ENCODE measurements around the gene RGS14.
"Not testable (repeated sequence)": the region's sequence is repeated elsewhere in the genome, so short reads cannot be mapped to it uniquely, and the experiment has no call there.

The RGS14 gene

DNA sequence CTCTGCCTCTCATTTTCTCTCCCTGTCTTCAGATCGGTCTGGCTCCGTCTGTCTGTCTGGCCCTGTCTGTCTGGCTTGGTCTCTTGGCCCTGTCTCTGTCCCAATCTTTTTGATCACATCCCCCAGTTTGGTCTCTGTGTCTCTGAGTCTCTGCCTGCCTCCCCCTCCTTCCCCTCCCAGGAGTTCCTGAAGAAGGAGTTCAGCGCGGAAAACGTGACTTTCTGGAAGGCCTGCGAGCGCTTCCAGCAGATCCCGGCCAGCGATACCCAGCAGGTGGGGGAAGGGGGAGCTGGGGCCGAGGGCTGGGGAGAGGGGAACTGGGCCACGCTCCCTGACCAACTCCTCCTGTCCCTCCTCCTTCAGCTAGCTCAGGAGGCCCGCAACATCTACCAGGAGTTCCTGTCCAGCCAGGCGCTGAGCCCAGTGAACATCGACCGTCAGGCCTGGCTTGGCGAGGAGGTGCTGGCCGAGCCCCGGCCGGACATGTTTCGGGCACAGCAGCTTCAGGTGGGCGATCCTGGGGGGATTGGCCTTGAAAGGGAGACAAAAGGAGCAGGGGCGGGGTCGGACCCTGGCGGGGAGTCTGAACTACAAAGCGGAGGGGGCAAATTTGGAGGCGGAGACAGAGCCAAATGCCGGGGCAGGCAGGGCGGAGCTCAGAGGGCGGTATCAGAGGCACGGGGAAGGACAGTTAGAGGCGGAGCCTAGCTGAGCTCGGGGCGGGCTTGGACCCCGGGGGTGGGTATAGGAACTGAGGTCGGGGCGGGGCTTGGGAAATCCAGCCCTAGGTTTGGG, 9.0 kb downstream of the RGS14 start:
- peak; percentile 46 to 91 for DNase-seq

- DNase-seq, result no peak
Observed at GRCh38 chr5:177367323-177367848, 9.7 kb downstream of the RGS14 start.

DNA sequence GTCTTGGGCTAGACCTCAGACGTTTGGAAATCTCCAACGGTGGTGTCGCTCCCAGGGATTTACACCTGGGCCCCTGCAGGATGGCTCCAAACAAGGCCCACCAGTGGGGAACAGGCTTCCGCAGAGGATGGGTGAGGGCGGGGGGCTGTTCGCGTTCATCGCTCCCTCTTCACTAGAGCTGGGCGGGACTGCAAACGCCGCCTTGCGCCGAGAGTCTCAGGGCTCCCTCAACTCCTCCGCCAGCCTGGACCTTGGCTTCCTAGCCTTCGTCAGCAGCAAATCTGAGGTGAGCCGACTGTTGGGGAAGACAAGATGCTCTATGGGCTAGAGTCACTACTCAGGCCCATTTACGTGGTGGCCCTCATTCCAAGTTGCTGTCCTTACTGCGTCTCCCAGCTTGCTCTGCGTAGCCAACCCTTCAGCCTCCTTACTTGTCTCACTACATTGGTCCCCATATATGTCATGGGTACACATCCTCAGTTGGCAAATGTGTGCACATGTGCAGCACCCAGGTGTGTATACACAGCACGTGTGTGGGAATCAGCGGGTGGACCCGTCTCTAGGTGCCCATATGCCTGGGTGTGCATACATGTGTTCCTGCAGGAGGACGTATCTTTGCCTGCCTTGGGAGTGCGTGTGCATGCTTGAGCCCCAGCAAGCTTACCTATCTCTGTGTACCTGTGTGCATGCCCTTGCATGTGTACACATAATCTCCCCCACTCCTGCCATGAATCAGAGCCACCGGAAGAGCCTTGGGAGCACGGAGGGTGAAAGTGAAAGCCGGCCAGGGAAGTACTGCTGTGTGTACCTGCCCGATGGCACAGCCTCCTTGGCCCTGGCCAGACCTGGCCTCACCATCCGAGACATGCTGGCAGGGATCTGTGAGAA, 10.5 kb downstream of the RGS14 start:
- no peak for DNase-seq

- peak in 1 of 2 experiments; percentile 17 for DNase-seq
Observed at GRCh38 chr5:177368869-177369644, 11.3 kb downstream of the RGS14 start.

DNA sequence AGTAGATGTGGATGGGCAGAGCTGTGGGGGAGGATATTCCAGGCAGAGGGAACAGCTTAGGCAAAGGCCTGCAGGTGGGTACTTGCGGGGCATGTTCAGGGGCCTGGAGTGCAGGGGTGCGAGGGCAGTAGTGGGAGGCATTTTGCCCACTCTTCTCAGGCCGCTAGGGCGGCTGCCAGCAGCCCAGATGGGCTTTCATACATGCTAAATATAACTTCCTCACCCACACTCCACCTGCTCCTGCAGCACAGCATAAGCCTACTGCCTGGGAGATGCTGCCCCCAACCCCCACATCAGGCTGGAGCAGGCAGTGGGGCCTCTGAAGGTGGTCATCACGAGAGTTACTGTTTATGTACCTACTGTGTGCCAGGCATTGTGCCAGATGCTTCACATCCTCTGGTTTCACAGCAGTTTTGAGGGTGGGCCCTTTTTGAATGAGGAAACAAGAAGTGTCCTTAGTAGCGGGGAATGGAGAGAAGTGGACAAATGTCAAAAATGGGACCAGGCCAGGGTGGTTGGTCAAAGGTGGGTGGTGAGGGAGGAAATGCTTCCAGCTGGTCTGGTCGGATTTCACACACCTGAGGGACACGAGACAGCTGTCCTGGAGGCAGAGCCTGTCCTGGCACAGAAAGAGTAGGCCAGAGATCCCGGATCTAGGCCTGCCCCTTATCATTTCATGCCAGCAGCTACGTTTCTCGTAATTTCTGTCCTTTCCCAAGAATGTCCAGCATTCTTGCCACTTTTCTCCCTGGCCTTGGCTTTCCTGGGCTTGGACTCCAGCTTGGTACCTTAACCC, 12.1 kb downstream of the RGS14 start:
- no peak for DNase-seq

GRCh38 chr5:177370488-177371119, 12.9 kb downstream of the RGS14 start:
- DNase-seq, result peak; percentile 66 to 88

- no peak for DNase-seq
Observed at GRCh38 chr5:177371120-177372033, 13.7 kb downstream of the RGS14 start.

GRCh38 chr5:177372034-177372896, 14.5 kb downstream of the RGS14 start:
- DNase-seq, result no peak

DNA sequence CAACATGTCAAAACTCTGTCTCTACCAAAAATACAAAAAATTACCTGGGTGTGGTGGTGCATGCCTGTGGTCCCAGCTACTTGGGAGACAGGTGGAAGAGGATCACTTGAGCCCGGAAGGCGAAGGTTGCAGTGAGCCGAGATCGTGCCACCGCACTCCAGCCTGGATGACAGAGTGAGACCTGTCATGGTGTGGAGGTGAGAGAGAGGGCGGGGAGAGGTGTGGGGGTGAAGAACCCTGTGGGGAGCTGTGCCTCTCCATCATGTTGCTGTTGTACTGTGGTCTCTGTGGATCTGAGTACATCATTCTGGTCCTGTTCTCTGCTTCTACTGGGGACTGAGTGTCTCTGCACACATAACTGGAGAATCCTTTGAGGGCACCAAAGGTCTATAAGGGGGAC, 15.2 kb downstream of the RGS14 start:
- DNase-seq, result no peak

GRCh38 chr5:177373806-177374205, 16.1 kb downstream of the RGS14 start:
- no peak for DNase-seq

DNA sequence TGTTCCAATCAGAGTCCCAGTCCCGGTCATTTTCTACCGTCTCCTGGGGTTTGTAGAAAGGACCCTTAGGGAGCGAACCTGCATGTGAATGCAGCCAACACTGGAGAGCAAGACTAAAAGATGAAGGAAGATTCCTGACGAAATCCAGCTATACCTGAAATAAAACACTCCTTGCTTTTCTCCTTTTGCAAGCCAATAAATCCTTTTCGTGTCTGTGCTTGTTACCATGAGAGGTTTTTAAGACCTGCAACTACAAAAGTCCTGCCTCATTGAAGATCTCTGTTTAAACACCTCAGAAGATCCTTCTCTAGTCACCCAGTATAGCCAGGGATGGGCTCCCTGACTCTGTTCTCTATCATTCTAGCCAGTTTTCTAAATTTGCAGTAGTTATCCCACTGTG, 16.5 kb downstream of the RGS14 start:
- DNase-seq, result no peak

GRCh38 chr5:177375516-177375915, 17.8 kb downstream of the RGS14 start:
- DNase-seq, result not testable (repeated sequence)

GRCh38 chr5:177376107-177376506, 18.4 kb downstream of the RGS14 start:
- no peak for DNase-seq

DNA sequence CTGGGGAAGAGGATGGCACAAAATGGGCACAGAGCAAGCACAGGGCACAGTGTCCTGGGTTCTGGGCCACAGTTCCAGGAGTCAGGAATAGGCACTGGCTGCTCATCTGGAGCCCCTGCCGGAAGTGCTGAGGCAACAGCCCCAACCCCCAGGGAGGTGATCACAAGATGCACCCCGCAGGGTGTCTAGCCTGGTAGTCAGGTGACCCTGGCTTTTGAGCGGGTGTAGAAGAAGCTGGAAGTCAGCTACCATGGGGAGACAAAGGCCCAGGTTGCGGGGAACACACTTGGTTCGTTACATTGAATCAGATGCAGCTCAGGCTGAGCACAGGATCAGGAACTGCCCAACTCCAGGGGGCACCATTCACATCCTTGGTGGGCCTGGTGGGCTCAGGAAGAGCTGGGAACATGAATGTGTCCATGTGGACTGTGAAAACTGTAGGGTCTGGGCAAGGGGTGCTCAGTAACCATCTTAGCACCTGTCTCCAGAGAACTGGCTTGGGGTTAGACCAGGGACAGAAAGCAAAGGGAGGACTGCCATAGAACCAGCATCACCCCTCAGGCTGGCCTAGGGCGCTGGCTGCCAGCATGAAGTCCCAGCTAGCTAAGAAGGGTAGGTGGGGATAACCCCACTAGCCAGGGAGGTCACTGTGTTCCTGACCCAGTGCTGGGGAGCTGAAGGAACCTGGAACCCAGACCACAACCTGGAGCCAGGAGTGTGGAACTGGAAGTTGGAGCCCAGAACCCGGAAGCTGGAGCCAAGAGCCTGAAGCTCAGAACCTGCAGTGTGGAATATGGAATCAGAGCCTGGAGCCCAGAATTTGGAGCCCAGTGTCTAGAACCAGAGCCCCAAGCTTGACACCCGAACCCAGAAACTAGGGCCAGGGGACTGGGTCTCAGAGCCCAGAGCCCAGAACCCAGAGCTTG, 20.4 kb downstream of the RGS14 start:
- DNase-seq, result no peak

DNA sequence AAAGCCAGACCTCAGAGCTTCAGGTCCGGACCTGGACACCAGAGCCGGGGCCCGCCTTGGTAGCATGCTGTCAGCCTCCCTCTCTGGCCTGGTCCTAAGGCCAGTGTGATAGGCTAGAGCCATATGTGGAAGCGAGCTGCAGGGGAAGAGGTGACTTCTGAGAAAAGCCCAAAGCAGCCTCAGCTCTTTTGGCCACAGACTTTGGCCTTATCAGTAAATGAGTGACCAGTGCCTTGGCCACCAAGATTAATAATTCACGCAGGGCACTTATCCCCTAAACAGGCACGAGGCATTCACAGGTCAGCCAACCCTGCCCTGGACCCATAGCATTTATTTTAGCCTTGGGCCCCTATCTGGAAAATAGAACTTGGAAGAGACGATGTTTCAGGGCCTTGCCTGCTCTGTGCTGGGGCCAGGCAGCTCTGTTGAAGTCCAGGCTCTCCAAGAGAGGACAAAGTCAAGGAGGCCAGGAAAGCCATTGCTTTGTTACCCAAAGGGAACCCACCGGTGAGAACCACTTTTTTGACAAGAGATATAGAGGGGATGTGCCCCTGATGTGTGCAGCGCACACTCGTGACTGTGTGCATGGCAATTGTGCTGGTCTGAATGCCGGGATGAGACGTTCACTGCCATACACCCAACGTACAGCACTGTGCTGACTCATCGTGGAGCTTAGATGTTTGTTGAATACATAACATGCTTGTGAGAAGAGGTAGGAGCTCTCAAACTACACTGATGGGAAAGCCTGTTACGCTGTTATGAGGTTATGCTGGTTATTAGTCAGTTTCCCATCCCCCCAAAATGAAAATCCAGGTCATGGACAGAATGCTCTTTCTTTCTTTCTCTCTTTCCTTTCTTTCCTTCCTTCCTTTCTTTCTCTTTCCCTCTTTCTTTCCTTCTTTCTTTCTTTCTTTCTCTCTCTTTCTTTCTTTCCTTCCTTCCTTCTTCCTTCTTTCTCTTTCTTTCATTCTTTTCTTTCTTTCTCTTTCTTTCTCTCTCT, 21.5 kb downstream of the RGS14 start:
- no peak for DNase-seq

DNA sequence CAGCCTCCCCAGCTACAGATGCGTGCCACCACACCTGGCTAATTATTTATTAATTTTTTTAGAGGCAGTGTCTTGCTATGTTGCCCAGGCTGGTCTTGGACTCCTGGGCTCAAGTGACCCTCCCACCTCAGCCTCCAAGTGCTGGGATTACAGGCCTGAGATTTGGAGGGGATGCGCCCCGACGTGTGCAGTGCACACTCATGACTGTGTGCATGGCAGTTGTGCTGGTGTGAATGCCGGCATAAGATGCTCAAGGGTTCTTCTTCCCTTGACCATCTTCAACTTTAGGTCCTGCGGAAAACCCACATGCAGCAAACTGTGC, 23.0 kb downstream of the RGS14 start:
- DNase-seq, result no peak

DNA sequence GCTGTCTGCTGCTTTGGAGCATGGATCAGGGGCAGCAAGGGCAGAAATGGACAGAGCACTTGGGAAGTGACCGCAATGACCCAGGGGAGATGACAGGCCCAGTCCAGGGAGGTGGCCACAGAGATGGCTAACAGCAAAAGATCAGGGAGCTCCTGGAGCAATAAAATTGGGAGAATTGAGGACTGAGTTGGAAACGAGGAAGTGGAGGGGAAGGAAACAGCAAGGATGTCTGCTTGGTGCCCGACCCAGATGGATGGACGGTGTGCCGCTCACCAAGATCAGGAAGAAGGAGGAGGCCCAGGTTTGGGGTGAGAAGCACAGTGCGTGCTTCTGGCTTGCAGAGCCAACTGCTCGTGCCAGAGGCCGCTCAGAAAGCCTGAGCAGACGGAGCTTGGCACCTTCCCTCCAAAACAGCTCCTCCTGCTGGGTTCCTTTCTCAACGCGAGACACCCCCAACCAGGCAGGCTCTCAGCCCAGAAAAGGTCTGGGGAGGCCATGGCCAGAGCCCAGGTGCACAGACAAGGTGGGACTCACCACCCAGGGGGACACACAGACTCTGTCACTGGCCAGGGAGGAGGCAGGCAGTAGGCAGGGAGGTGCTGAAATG, 24.8 kb downstream of the RGS14 start:
- DNase-seq, result no peak
